ENCODE results near the gene PSMD14. TPM values are rescaled to one million over a fixed set of nuclear protein-coding genes. Genes with fewer than 3 reads are reported as not detected.

Gene PSMD14
- total RNA-seq, 2 experiments from 2014 or later: 68.3 to 72.2 TPM

GRCh38 chr2:161448431-161448830 is 140.2 kb downstream of the PSMD14 start:
- Mint-ChIP-seq H3K4me3 (no peak overlapping the region), H3K4me1 (ENCODE audit: low read depth) (no peaks in the 10 kb centered on the region), H3K36me3 (ENCODE audit: low read depth) (no peaks in the 10 kb centered on the region), H3K27ac (no peak overlapping the region), H3K9me3 (ENCODE audit: insufficient read depth) (no peaks in the 10 kb centered on the region), H3K27me3 (ENCODE audit: low read depth) (peaks cover 12% of the 10 kb centered on the region)
- ChIA-PET CTCF (no interaction called here), POLR2A (no interaction called here)
- DNase-seq (no peak), ATAC-seq (no peak)

Other genes with a start within 250 kb of the PSMD14 start
- gene TANK, start 148.0 kb upstream of the PSMD14 start, total RNA-seq: 10 to 100 TPM; 68.2 to 71.6 TPM
- gene TBR1, start 107.9 kb downstream of the PSMD14 start, total RNA-seq: under 1 TPM in 1 of 2 experiments, not detected in 1; 0.10 TPM

Measured in activated CD8-positive, alpha-beta T cell treated with anti-CD3 and anti-CD28 coated beads, Interleukin-2, amount 10 ng/mL, durations not matched to agents 7 days and 5 days (primary cell).